T-helper 2 cell treated with Interferon-gamma antibody and Interleukin-4, amounts not matched to agents 5 μg/mL and 100 μg/mL, for 36 hours (primary cell): ENCODE data around the gene FGF22.
A peak's percentile ranks its signal among the peaks of the same experiment; 100 is the strongest.
"Not testable (repeated sequence)": the region's sequence is repeated elsewhere in the genome, so short reads cannot be mapped to it uniquely, and the experiment has no call there.

Experiments used
- DNase-seq: peaks from one replicate; pipeline ENCODE4 v3.0.0; 2021; ENCODE audit warnings: low spot score
- H3K27ac Mint-ChIP-seq: one replicate; pipeline ENCODE4 v1.8.0; 2021; ENCODE audit warnings: mild to moderate bottlenecking, mixed read lengths
- H3K27me3 Mint-ChIP-seq: one replicate; pipeline ENCODE4 v1.8.0; 2021; ENCODE audit warnings: low read depth, mixed read lengths
- H3K36me3 Mint-ChIP-seq: one replicate; pipeline ENCODE4 v1.8.0; 2021; ENCODE audit warnings: low read depth, mixed read lengths
- H3K4me1 Mint-ChIP-seq: one replicate; pipeline ENCODE4 v1.8.0; 2021; ENCODE audit warnings: low read depth, mixed read lengths
- H3K4me3 Mint-ChIP-seq: one replicate; pipeline ENCODE4 v1.8.0; 2022; ENCODE audit warnings: mild to moderate bottlenecking, moderate library complexity, mixed read lengths
- H3K9me3 Mint-ChIP-seq: one replicate; pipeline ENCODE4 v1.8.0; 2021; ENCODE audit warnings: mixed read lengths

FGF22 gene

GRCh38 chr19:660793-661426, 21.2 kb downstream of the FGF22 start:
- DNase-seq, result no peak
- Mint-ChIP-seq H3K27me3 (no peaks in the 10 kb centered on the region), H3K27ac (peak overlapping the region; percentile 95), H3K4me1 (peaks cover 14% of the 10 kb centered on the region), H3K4me3 (peak overlapping the region; percentile 95), H3K36me3 (peaks cover 19% of the 10 kb centered on the region), H3K9me3 (no peaks in the 10 kb centered on the region)

- Mint-ChIP-seq H3K36me3 (peaks cover 14% of the 10 kb centered on the region), H3K4me3 (peak overlapping the region; percentile 95), H3K27ac (peak overlapping the region; percentile 95), H3K27me3 (no peaks in the 10 kb centered on the region), H3K9me3 (no peaks in the 10 kb centered on the region), H3K4me1 (peaks cover 12% of the 10 kb centered on the region)
- peak; percentile 61 for DNase-seq
These were observed 21.9 kb downstream of the FGF22 start for GRCh38 chr19:661427-662196.

GRCh38 chr19:662207-662961, 22.7 kb downstream of the FGF22 start:
- Mint-ChIP-seq H3K4me3 (peak overlapping the region; percentile 95), H3K27ac (peak overlapping the region; percentile 95), H3K36me3 (peaks cover 14% of the 10 kb centered on the region), H3K9me3 (no peaks in the 10 kb centered on the region), H3K27me3 (no peaks in the 10 kb centered on the region), H3K4me1 (peaks cover 12% of the 10 kb centered on the region)
- DNase-seq, result peak; percentile 69

- Mint-ChIP-seq H3K9me3 (no peaks in the 10 kb centered on the region), H3K27me3 (peaks cover 2% of the 10 kb centered on the region), H3K27ac (peak within 1 kb of the TSS; percentile 95), H3K36me3 (peaks cover 14% of the 10 kb centered on the region), H3K4me3 (peak within 1 kb of the TSS; percentile 95), H3K4me1 (peaks cover 12% of the 10 kb centered on the region)
- DNase-seq, result peak; percentile 89
These were observed 23.4 kb downstream of the FGF22 start, which contains the start of gene RNF126 for GRCh38 chr19:662962-663681. Gene RNF126 (minus strand): TSS chr19:663214. CDS start chr19:663121, 93 bp downstream.

- H3K9me3 Mint-ChIP-seq, result no peaks in the 10 kb centered on the region
- H3K4me1 Mint-ChIP-seq, result peaks cover 12% of the 10 kb centered on the region
- H3K4me3 Mint-ChIP-seq, result peak overlapping the region; percentile 84
- H3K36me3 Mint-ChIP-seq, result peaks cover 14% of the 10 kb centered on the region
- H3K27ac Mint-ChIP-seq, result peak overlapping the region; percentile 86
- peaks cover 5% of the 10 kb centered on the region for H3K27me3 Mint-ChIP-seq
- no peak for DNase-seq
These were observed 24.0 kb downstream of the FGF22 start for GRCh38 chr19:663682-664117.

GRCh38 chr19:664913-665443, 25.3 kb downstream of the FGF22 start:
- peaks cover 8% of the 10 kb centered on the region for H3K27me3 Mint-ChIP-seq
- DNase-seq, result peak; percentile 78
- peaks cover 14% of the 10 kb centered on the region for H3K36me3 Mint-ChIP-seq
- H3K4me1 Mint-ChIP-seq, result peaks cover 12% of the 10 kb centered on the region
- H3K4me3 Mint-ChIP-seq, result peak overlapping the region; percentile 18
- peak overlapping the region; percentile 60 for H3K27ac Mint-ChIP-seq
- H3K9me3 Mint-ChIP-seq, result no peaks in the 10 kb centered on the region

GRCh38 chr19:666985-667573, 27.4 kb downstream of the FGF22 start:
- DNase-seq, H3K27ac Mint-ChIP-seq, H3K4me3 Mint-ChIP-seq, H3K27me3 Mint-ChIP-seq, H3K4me1 Mint-ChIP-seq, H3K36me3 Mint-ChIP-seq, H3K9me3 Mint-ChIP-seq: not testable (repeated sequence)

- peaks cover 11% of the 10 kb centered on the region for H3K27me3 Mint-ChIP-seq
- H3K4me3 Mint-ChIP-seq, H3K9me3 Mint-ChIP-seq, H3K36me3 Mint-ChIP-seq, H3K4me1 Mint-ChIP-seq, DNase-seq, H3K27ac Mint-ChIP-seq: not testable (repeated sequence)
These were observed 29.2 kb downstream of the FGF22 start for GRCh38 chr19:668675-669434.

GRCh38 chr19:670609-671075, 31.0 kb downstream of the FGF22 start:
- no peak for DNase-seq
- no peak overlapping the region for H3K4me3 Mint-ChIP-seq
- no peaks in the 10 kb centered on the region for H3K36me3 Mint-ChIP-seq
- H3K27me3 Mint-ChIP-seq, result peaks cover 19% of the 10 kb centered on the region
- H3K9me3 Mint-ChIP-seq, result no peaks in the 10 kb centered on the region
- H3K27ac Mint-ChIP-seq, result no peak overlapping the region
- no peaks in the 10 kb centered on the region for H3K4me1 Mint-ChIP-seq

- H3K36me3 Mint-ChIP-seq, result no peaks in the 10 kb centered on the region
- no peak overlapping the region for H3K4me3 Mint-ChIP-seq
- DNase-seq, result no peak
- H3K27me3 Mint-ChIP-seq, result peaks cover 14% of the 10 kb centered on the region
- peaks cover 2% of the 10 kb centered on the region for H3K4me1 Mint-ChIP-seq
- H3K9me3 Mint-ChIP-seq, result no peaks in the 10 kb centered on the region
- H3K27ac Mint-ChIP-seq, result no peak overlapping the region
These were observed 34.8 kb downstream of the FGF22 start for GRCh38 chr19:674282-675151.

GRCh38 chr19:676007-676338, 36.3 kb downstream of the FGF22 start:
- H3K27me3 Mint-ChIP-seq, result peaks cover 14% of the 10 kb centered on the region
- no peak overlapping the region for H3K4me3 Mint-ChIP-seq

More at GRCh38 chr19:676007-676338, 36.3 kb downstream of the FGF22 start:
- H3K27ac Mint-ChIP-seq, result no peak overlapping the region
- DNase-seq, result no peak
- peaks cover 4% of the 10 kb centered on the region for H3K4me1 Mint-ChIP-seq
- no peaks in the 10 kb centered on the region for H3K9me3 Mint-ChIP-seq
- no peaks in the 10 kb centered on the region for H3K36me3 Mint-ChIP-seq
